ENCODE results near the gene TMEM30A. TPM values are rescaled to one million over a fixed set of nuclear protein-coding genes. Genes with fewer than 3 reads are reported as not detected.

Gene TMEM30A
- total RNA-seq, 2 experiments from 2014 or later: 68.9 to 76.0 TPM

- H3K27me3 Mint-ChIP-seq (ENCODE audit: low read depth): peaks cover 5% of the 10 kb centered on the region
- CTCF ChIA-PET: no interaction called here
- no peaks in the 10 kb centered on the region for H3K4me1 Mint-ChIP-seq (ENCODE audit: low read depth)
- no peaks in the 10 kb centered on the region for H3K36me3 Mint-ChIP-seq (ENCODE audit: low read depth)
- intact Hi-C loops (cut with micrococcal nuclease): no loop called here
- H3K27ac Mint-ChIP-seq: no peak overlapping the region
- H3K9me3 Mint-ChIP-seq: no peaks in the 10 kb centered on the region
- H3K4me3 Mint-ChIP-seq: no peak overlapping the region
- DNase-seq: no peak
Measured at GRCh38 chr6:75222261-75222660, 62.3 kb downstream of the TMEM30A start.

DNA sequence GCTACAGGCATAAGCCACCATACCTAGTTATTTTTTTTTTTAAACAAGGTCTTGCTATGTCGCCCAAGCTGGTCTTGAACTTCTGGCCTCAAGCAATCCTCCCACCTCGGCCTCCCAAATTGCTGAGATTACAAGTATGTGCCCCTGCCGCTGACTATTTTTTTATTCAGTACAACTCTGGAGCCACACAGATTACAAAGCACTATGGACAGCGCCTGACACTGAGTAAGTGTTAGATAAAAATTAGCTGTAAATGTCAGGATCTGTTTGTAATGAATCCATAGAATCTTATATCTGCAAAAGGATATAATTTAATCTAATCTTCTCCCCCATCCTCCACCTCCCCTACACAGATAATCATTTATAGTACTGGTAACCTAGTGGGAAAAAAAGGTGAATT lies 63.5 kb downstream of the TMEM30A start:
- no peak for DNase-seq
- H3K27me3 Mint-ChIP-seq (ENCODE audit: low read depth): peaks cover 8% of the 10 kb centered on the region
- intact Hi-C loops (cut with micrococcal nuclease): no loop called here
- no peak overlapping the region for H3K4me3 Mint-ChIP-seq
- no peak overlapping the region for H3K27ac Mint-ChIP-seq
- H3K4me1 Mint-ChIP-seq (ENCODE audit: low read depth): no peaks in the 10 kb centered on the region
- CTCF ChIA-PET: interaction anchor here (1.3 to 2.6 kb wide), 3 partner anchors 10 to 1368 kb away, joined by 3 to 19 read pairs (median 9); no protein-coding TSS in a partner anchor
- no peaks in the 10 kb centered on the region for H3K36me3 Mint-ChIP-seq (ENCODE audit: low read depth)
- no peaks in the 10 kb centered on the region for H3K9me3 Mint-ChIP-seq

- no peak for DNase-seq
- peaks cover 14% of the 10 kb centered on the region for H3K27me3 Mint-ChIP-seq (ENCODE audit: low read depth)
- no peaks in the 10 kb centered on the region for H3K36me3 Mint-ChIP-seq (ENCODE audit: low read depth)
- no peaks in the 10 kb centered on the region for H3K9me3 Mint-ChIP-seq
- CTCF ChIA-PET: interaction anchor here (0.6 to 2.6 kb wide), 4 partner anchors 9 to 1367 kb away, joined by 3 to 19 read pairs (median 6); no protein-coding TSS in a partner anchor
- H3K27ac Mint-ChIP-seq: no peak overlapping the region
- no peaks in the 10 kb centered on the region for H3K4me1 Mint-ChIP-seq (ENCODE audit: low read depth)
- H3K4me3 Mint-ChIP-seq: no peak overlapping the region
- intact Hi-C loops (cut with micrococcal nuclease): no loop called here
Measured at GRCh38 chr6:75220357-75220756, 64.2 kb downstream of the TMEM30A start.

- intact Hi-C loops (cut with micrococcal nuclease): no loop called here
- Mint-ChIP-seq H3K27ac (no peak overlapping the region), H3K9me3 (no peaks in the 10 kb centered on the region), H3K4me3 (no peak overlapping the region), H3K4me1 (ENCODE audit: low read depth) (no peaks in the 10 kb centered on the region), H3K27me3 (ENCODE audit: low read depth) (peaks cover 17% of the 10 kb centered on the region), H3K36me3 (ENCODE audit: low read depth) (no peaks in the 10 kb centered on the region)
- no peak for DNase-seq
- CTCF ChIA-PET: interaction anchor here (2.5 to 2.6 kb wide), 2 partner anchors 8 to 11 kb away, joined by 9 to 19 read pairs; no protein-coding TSS in a partner anchor
Measured at GRCh38 chr6:75219263-75219662, 65.3 kb downstream of the TMEM30A start.

GRCh38 chr6:75217193-75217592 lies 67.4 kb downstream of the TMEM30A start:
- DNase-seq: no peak
- Mint-ChIP-seq H3K4me1 (ENCODE audit: low read depth) (no peaks in the 10 kb centered on the region), H3K27me3 (ENCODE audit: low read depth) (peaks cover 15% of the 10 kb centered on the region), H3K36me3 (ENCODE audit: low read depth) (no peaks in the 10 kb centered on the region), H3K4me3 (no peak overlapping the region), H3K9me3 (no peaks in the 10 kb centered on the region), H3K27ac (no peak overlapping the region)
- CTCF ChIA-PET: no interaction called here
- intact Hi-C loops (cut with micrococcal nuclease): no loop called here

DNA sequence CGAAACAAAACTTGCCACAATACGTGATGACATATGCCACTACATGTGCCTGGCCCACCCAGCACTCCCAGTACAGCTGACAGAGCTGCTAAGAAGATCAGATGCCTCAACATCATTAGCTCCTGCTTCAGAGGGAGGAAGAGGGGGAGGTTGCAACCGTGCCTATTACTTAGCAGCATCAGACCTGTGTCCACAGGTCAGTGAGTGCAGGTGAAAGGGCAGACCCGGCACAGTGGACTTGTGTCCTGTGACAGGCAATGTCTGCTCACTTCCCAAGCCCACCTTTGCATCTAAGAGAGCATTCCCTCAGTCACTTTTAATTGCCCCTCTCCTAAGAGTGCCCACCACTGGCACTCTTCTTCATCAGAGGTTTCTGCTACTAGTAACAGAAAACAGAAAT lies 69.3 kb downstream of the TMEM30A start:
- intact Hi-C loops (cut with micrococcal nuclease): no loop called here
- Mint-ChIP-seq H3K4me3 (no peak overlapping the region), H3K9me3 (no peaks in the 10 kb centered on the region), H3K27ac (no peak overlapping the region), H3K36me3 (ENCODE audit: low read depth) (no peaks in the 10 kb centered on the region), H3K4me1 (ENCODE audit: low read depth) (peaks cover 2% of the 10 kb centered on the region), H3K27me3 (ENCODE audit: low read depth) (peaks cover 24% of the 10 kb centered on the region)
- no peak for DNase-seq
- CTCF ChIA-PET: no interaction called here

- intact Hi-C loops (cut with micrococcal nuclease): no loop called here
- peaks cover 6% of the 10 kb centered on the region for H3K4me1 Mint-ChIP-seq (ENCODE audit: low read depth)
- H3K27me3 Mint-ChIP-seq (ENCODE audit: low read depth): peaks cover 34% of the 10 kb centered on the region
- DNase-seq: no peak
- H3K27ac Mint-ChIP-seq: no peak overlapping the region
- H3K4me3 Mint-ChIP-seq: no peak overlapping the region
- H3K9me3 Mint-ChIP-seq: no peaks in the 10 kb centered on the region
- H3K36me3 Mint-ChIP-seq (ENCODE audit: low read depth): no peaks in the 10 kb centered on the region
- CTCF ChIA-PET: interaction anchor here (0.7 kb wide), 1 partner anchor 1500 kb away, joined by 3 read pairs; no protein-coding TSS in a partner anchor
Measured at GRCh38 chr6:75213732-75214131, 70.9 kb downstream of the TMEM30A start.

GRCh38 chr6:75213112-75213511 lies 71.5 kb downstream of the TMEM30A start:
- no peak for DNase-seq
- Mint-ChIP-seq H3K4me1 (ENCODE audit: low read depth) (peaks cover 13% of the 10 kb centered on the region), H3K9me3 (no peaks in the 10 kb centered on the region), H3K4me3 (no peak overlapping the region), H3K27me3 (ENCODE audit: low read depth) (peaks cover 37% of the 10 kb centered on the region), H3K36me3 (ENCODE audit: low read depth) (no peaks in the 10 kb centered on the region), H3K27ac (no peak overlapping the region)
- intact Hi-C loops (cut with micrococcal nuclease): no loop called here
- CTCF ChIA-PET: interaction anchor here (0.7 kb wide), 1 partner anchor 1499 kb away, joined by 3 read pairs; no protein-coding TSS in a partner anchor

- H3K9me3 Mint-ChIP-seq: no peaks in the 10 kb centered on the region
- DNase-seq: no peak
- H3K27me3 Mint-ChIP-seq (ENCODE audit: low read depth): peaks cover 47% of the 10 kb centered on the region
- H3K4me3 Mint-ChIP-seq: no peak overlapping the region
- intact Hi-C loops (cut with micrococcal nuclease): loop anchor here (1.0 kb wide), 1 partner anchor 314 kb away; no protein-coding TSS in a partner anchor
- peaks cover 22% of the 10 kb centered on the region for H3K4me1 Mint-ChIP-seq (ENCODE audit: low read depth)
- H3K36me3 Mint-ChIP-seq (ENCODE audit: low read depth): no peaks in the 10 kb centered on the region
- CTCF ChIA-PET: interaction anchor here (0.6 to 6.0 kb wide), 17 partner anchors 9 to 1541 kb away, joined by 3 to 64 read pairs (median 3); no protein-coding TSS in a partner anchor
- H3K27ac Mint-ChIP-seq: no peak overlapping the region
Measured at GRCh38 chr6:75211920-75212590, 72.5 kb downstream of the TMEM30A start.

DNA sequence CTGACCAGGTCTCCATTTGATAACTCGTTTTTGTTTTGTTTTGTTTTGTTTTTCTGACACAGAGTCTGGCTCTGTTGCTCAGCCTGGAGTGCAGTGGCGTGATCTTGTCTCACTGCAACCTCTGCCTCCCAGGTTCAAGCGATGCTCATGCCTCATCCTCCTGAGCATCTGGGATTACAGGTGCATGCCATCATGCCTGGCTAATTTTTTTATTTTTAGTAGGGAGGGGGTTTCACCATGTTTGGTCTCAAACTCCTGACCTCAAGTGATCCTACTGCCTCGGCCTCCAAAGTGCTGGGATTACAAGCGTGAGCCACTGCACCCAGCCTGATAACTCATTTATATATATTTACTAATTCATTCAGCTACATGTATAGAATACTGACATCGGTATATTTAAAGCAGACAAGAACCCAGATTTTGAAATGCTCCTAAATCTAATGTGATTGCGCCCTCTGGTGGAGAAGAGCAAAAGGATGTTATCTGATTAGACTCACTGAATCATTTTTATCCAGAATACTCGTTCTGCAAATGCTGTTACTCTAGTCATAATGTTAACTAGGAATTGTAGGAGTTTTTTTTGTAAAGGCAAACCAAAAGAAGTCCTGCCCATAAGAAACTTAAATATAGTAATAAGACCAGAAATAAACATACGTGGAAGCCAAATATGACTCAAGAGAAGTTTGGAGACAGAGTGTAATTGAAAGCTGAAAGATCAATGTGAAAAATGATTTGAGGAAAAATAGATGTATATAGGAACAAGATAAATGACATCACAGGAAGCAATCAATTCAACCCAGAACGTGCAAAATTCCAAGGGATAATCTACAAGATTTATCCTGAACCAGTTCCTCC lies 73.5 kb downstream of the TMEM30A start:
- DNase-seq: peak; percentile 66
- no peak overlapping the region for H3K27ac Mint-ChIP-seq
- H3K9me3 Mint-ChIP-seq: no peaks in the 10 kb centered on the region
- H3K4me1 Mint-ChIP-seq (ENCODE audit: low read depth): peaks cover 30% of the 10 kb centered on the region
- H3K36me3 Mint-ChIP-seq (ENCODE audit: low read depth): no peaks in the 10 kb centered on the region
- peaks cover 52% of the 10 kb centered on the region for H3K27me3 Mint-ChIP-seq (ENCODE audit: low read depth)
- CTCF ChIA-PET: interaction anchor here (0.6 to 6.0 kb wide), 33 partner anchors 9 to 1540 kb away, joined by 3 to 64 read pairs (median 5); partner anchors contain the start of gene COX7A2
- intact Hi-C loops (cut with micrococcal nuclease): loop anchor here (1.0 kb wide), 1 partner anchor 315 kb away; no protein-coding TSS in a partner anchor
- H3K4me3 Mint-ChIP-seq: no peak overlapping the region

DNA sequence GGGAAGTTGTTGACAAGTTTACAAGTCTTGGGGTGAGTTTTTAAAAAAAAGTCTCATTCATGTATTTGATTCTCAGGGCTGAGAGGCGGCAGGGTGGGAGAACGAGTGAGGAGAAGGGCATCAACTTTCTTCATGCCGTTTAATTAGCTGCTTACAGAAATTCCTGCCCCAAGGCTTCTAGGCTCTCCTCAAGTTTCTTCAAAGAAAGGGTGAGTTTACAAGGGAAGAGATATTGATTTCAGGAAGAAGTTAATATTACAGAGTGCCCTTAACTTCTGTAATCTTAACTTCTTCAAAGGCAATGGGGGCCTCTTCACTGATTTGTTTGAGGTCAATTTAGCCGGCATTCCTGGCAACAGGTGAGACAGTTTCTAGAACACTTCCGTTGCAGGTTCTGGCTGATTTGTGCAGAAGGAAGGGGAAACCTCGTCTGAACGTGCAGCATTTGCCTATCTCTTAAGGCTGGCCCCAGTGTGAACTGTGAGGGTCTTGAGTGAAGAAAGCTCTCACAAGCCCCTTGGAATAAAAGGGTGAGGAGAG lies 75.3 kb downstream of the TMEM30A start:
- Mint-ChIP-seq H3K27me3 (ENCODE audit: low read depth) (peaks cover 62% of the 10 kb centered on the region), H3K4me1 (ENCODE audit: low read depth) (peaks cover 48% of the 10 kb centered on the region), H3K36me3 (ENCODE audit: low read depth) (no peaks in the 10 kb centered on the region), H3K27ac (no peak overlapping the region), H3K9me3 (no peaks in the 10 kb centered on the region), H3K4me3 (no peak overlapping the region)
- DNase-seq: no peak
- CTCF ChIA-PET: interaction anchor here (0.5 to 6.0 kb wide), 42 partner anchors 9 to 1533 kb away, joined by 3 to 64 read pairs (median 4); partner anchors contain the start of gene COX7A2
- intact Hi-C loops (cut with micrococcal nuclease): loop anchor here (1.0 to 10.0 kb wide), 9 partner anchors 62 to 1532 kb away; no protein-coding TSS in a partner anchor
